IMR-90 (cell line): ENCODE data around the gene RPS27L. TPM values are rescaled to one million over a fixed set of nuclear protein-coding genes. Genes with fewer than 3 reads are reported as not detected.

Experiments
- ATAC-seq: fragments of 200-7000 bp; cut with Tn5 transposase; 2 replicates; pipeline ENCODE4 v1.9.1; 2020; ENCODE audit warnings: low read depth, mild to moderate bottlenecking, moderate library complexity
- BruUV-seq: library from RNA; stranded (reverse); fragments of 400-500 nt; replicated peaks from 2 replicates; lab custom pipeline; 2021; lab: Mats Ljungman, UMichigan
- CTCF ChIA-PET: fragments of 300-600 bp; formaldehyde crosslinking; extraction: SDS; loops from one replicate; lab custom pipeline; 2021; ENCODE audit warnings: antibody characterized with exemption; lab: Yijun Ruan, JAX
- POLR2A ChIA-PET: fragments of 300-600 bp; sonication (Branson Sonifier 250); formaldehyde crosslinking; loops from one replicate; lab custom pipeline; 2022; ENCODE audit warnings: antibody characterized with exemption; ENCODE audit not compliant: unreplicated experiment; lab: Charles Lee
- DNase-seq: peaks from one replicate; pipeline ENCODE4 v3.0.0; 2013
- H2AFZ ChIP-seq: replicated peaks from 2 replicates; pipeline ENCODE3; 2013; ENCODE audit warnings: low read length, mild to moderate bottlenecking; ENCODE audit not compliant: poor library complexity
- H2AK5ac ChIP-seq: 2 replicates; pipeline ENCODE4 v1.6.1; 2013; ENCODE audit warnings: low read depth, low read length, inconsistent platforms
- H2AK9ac ChIP-seq: replicated peaks from 2 replicates; pipeline ENCODE3; 2013; ENCODE audit warnings: mild to moderate bottlenecking, low read depth, low read length, moderate library complexity; ENCODE audit not compliant: poor library complexity
- H2BK120ac ChIP-seq: 2 replicates; pipeline ENCODE4 v1.6.1; 2013; ENCODE audit warnings: low read depth, low read length, inconsistent platforms
- H2BK15ac ChIP-seq: 3 replicates; pipeline ENCODE4 v1.6.1; 2013; ENCODE audit warnings: low read depth, low read length, inconsistent platforms
- H2BK20ac ChIP-seq: 2 replicates; pipeline ENCODE4 v1.6.1; 2013; ENCODE audit warnings: low read depth, mild to moderate bottlenecking, inconsistent platforms, low read length, moderate library complexity
- H2BK5ac ChIP-seq: 2 replicates; pipeline ENCODE4 v1.6.1; 2013; ENCODE audit warnings: mild to moderate bottlenecking, low read depth, low read length, inconsistent platforms; ENCODE audit not compliant: poor library complexity, severe bottlenecking
- H3K14ac ChIP-seq: replicated peaks from 2 replicates; pipeline ENCODE4 v1.6.1; 2013; ENCODE audit warnings: low read depth, low read length, inconsistent platforms
- H3K18ac ChIP-seq: 2 replicates; pipeline ENCODE4 v1.6.1; 2013; ENCODE audit warnings: low read depth, low read length, control low read depth
- H3K23ac ChIP-seq: 2 replicates; pipeline ENCODE4 v1.6.1; 2013; ENCODE audit warnings: low read depth, low read length, inconsistent platforms
- H3K27ac ChIP-seq: 2 replicates; pipeline ENCODE4 v1.5.1; 2013; ENCODE audit warnings: mild to moderate bottlenecking, control low read depth, low read length; ENCODE audit not compliant: insufficient read depth
- H3K27me3 ChIP-seq: 2 replicates; pipeline ENCODE4 v1.6.1; 2013; ENCODE audit warnings: low read length; ENCODE audit not compliant: control insufficient read depth, insufficient read depth
- H3K36me3 ChIP-seq: 2 replicates; pipeline ENCODE4 v1.6.1; 2013; ENCODE audit warnings: low read length, mixed read lengths; ENCODE audit not compliant: control insufficient read depth, insufficient read depth
- H3K4ac ChIP-seq: 2 replicates; pipeline ENCODE4 v1.6.1; 2013; ENCODE audit warnings: low read depth, low read length, inconsistent platforms
- H3K4me1 ChIP-seq: 2 replicates; pipeline ENCODE4 v1.6.1; 2013; ENCODE audit warnings: low read length, mixed read lengths; ENCODE audit not compliant: control insufficient read depth, insufficient read depth
- H3K4me2 ChIP-seq: 2 replicates; pipeline ENCODE4 v1.6.1; 2013; ENCODE audit warnings: low read depth, mild to moderate bottlenecking, control low read depth, low read length, moderate library complexity
- H3K4me3 ChIP-seq: 2 replicates; pipeline ENCODE4 v1.5.1; 2013; ENCODE audit warnings: low read depth, mild to moderate bottlenecking, control low read depth, low read length, moderate library complexity; ENCODE audit not compliant: insufficient read depth
- H3K56ac ChIP-seq: 2 replicates; pipeline ENCODE4 v1.6.1; 2013; ENCODE audit warnings: low read length, inconsistent platforms; ENCODE audit not compliant: insufficient read depth; ENCODE audit errors: extremely low read depth
- H3K79me1 ChIP-seq, 2 experiments: 2 replicates each; pipeline ENCODE4 v1.6.1; 2013; ENCODE audit warnings: low read length in 2 of 2, inconsistent platforms in 1 of 2, low read depth in 1 of 2
- H3K9ac ChIP-seq: 2 replicates; pipeline ENCODE4 v1.6.1; 2013; ENCODE audit warnings: low read depth, low read length, control low read depth
- H3K9me1 ChIP-seq: 2 replicates; pipeline ENCODE4 v1.6.1; 2013; ENCODE audit warnings: low read length, inconsistent platforms; ENCODE audit not compliant: insufficient read depth
- H3K9me3 ChIP-seq: 2 replicates; pipeline ENCODE4 v1.6.1; 2013; ENCODE audit warnings: low read length; ENCODE audit not compliant: control insufficient read depth, insufficient read depth
- H4K20me1 ChIP-seq: 2 replicates; pipeline ENCODE4 v1.6.1; 2013; ENCODE audit warnings: low read length, inconsistent platforms; ENCODE audit not compliant: insufficient read depth
- H4K5ac ChIP-seq: 2 replicates; pipeline ENCODE4 v1.6.1; 2013; ENCODE audit warnings: mild to moderate bottlenecking, low read depth, low read length, control low read depth
- H4K8ac ChIP-seq, 2 experiments: 2 replicates each; pipeline ENCODE4 v1.6.1; 2013; ENCODE audit warnings: low read depth in 2 of 2, low read length in 2 of 2, control low read depth in 1 of 2, inconsistent platforms in 1 of 2
- H4K91ac ChIP-seq: 2 replicates; pipeline ENCODE4 v1.6.1; 2013; ENCODE audit warnings: low read depth, low read length, inconsistent platforms; ENCODE audit not compliant: insufficient read depth
- BHLHE40 ChIP-seq: fragments of 150-350 bp; IDR thresholded peaks from 2 replicates; pipeline ENCODE4 v1.6.1; 2016; ENCODE audit warnings: mild to moderate bottlenecking, low read depth, low read length
- CEBPB ChIP-seq: IDR thresholded peaks from 2 replicates; pipeline ENCODE4 v1.6.1; 2012; ENCODE audit warnings: low read depth, low read length, improper control_type of control experiment
- CHD1 ChIP-seq: IDR thresholded peaks from 2 replicates; pipeline ENCODE4 v1.6.1; 2012; ENCODE audit warnings: low read depth, low read length, improper control_type of control experiment
- FOS ChIP-seq: fragments of 150-350 bp; IDR thresholded peaks from 2 replicates; pipeline ENCODE4 v1.6.1; 2016; ENCODE audit warnings: low read depth, low read length
- MAFK ChIP-seq: IDR thresholded peaks from 2 replicates; pipeline ENCODE4 v1.6.1; 2012; ENCODE audit warnings: low read depth, low read length, improper control_type of control experiment
- MAZ ChIP-seq: IDR thresholded peaks from 2 replicates; pipeline ENCODE4 v1.6.1; 2012; ENCODE audit warnings: low read depth, mild to moderate bottlenecking, low read length, improper control_type of control experiment, moderate library complexity, borderline replicate concordance
- MXI1 ChIP-seq: IDR thresholded peaks from 2 replicates; pipeline ENCODE4 v1.6.1; 2012; ENCODE audit warnings: low read depth, mild to moderate bottlenecking, low read length, moderate library complexity, borderline replicate concordance
- NFE2L2 ChIP-seq: fragments of 150-350 bp; IDR thresholded peaks from 2 replicates; pipeline ENCODE4 v1.6.1; 2016; ENCODE audit warnings: low read depth, mild to moderate bottlenecking, low read length
- POLR2A ChIP-seq: IDR thresholded peaks from 2 replicates; pipeline ENCODE4 v1.6.1; 2012; ENCODE audit warnings: mild to moderate bottlenecking, low read depth, low read length
- RAD21 ChIP-seq: IDR thresholded peaks from 2 replicates; pipeline ENCODE4 v1.6.1; 2012; ENCODE audit warnings: low read length, improper control_type of control experiment
- RCOR1 ChIP-seq: IDR thresholded peaks from 2 replicates; pipeline ENCODE4 v1.6.1; 2012; ENCODE audit warnings: mild to moderate bottlenecking, low read length, improper control_type of control experiment; ENCODE audit not compliant: insufficient replicate concordance
- RFX5 ChIP-seq: IDR thresholded peaks from 2 replicates; pipeline ENCODE4 v1.8.0; 2012; ENCODE audit warnings: low read depth, mild to moderate bottlenecking, low read length, moderate library complexity
- SMC3 ChIP-seq: fragments of 150-350 bp; IDR thresholded peaks from 2 replicates; pipeline ENCODE4 v1.6.1; 2016; ENCODE audit warnings: low read depth, mild to moderate bottlenecking, antibody characterized with exemption, low read length, moderate library complexity
- WGBS, 2 experiments: methylation state at CpG; one replicate each; pipeline versions ENCODE4 v1.1.5 to v1.1.7; 2013; ENCODE audit warnings: missing lambda C conversion rate in 2 of 2; ENCODE audit not compliant: insufficient read length in 1 of 2; ENCODE audit errors: extremely low coverage in 2 of 2; 5-methylcytosine and 5-hydroxymethylcytosine counted together
- dilution Hi-C: fragments of 300-500 bp; cut with HindIII; formaldehyde crosslinking; loops from one replicate; pipeline ENCODE4 v1.14.3; 2018; ENCODE audit warnings: low sequenced_read_pairs; ENCODE audit not compliant: unreplicated experiment
- in situ Hi-C: fragments of 300-500 bp; cut with MboI; formaldehyde crosslinking; loops from 3 replicates; pipeline ENCODE4 v1.14.3; 2019; ENCODE audit warnings: low sequenced_read_pairs, inconsistent platforms, mixed read lengths
- intact Hi-C: fragments of 100-400 bp; cut with micrococcal nuclease; formaldehyde crosslinking; loops from 2 replicates; pipeline ENCODE4 v1.10.0; 2022
- polyA plus RNA-seq, 3 experiments: library from polyadenylated mRNA; depleted of rRNA; stranded (reverse); fragments of >200 nt; gene quantifications; 2 replicates each; pipeline ENCODE4 v1.2.3, GENCODE V29; 2012; ENCODE audit warnings: low replicate concordance in 1 of 3
- total RNA-seq: library from RNA; depleted of rRNA; stranded (reverse); fragments of >200 nt; gene quantifications from 2 replicates; pipeline ENCODE4 v1.2.3, GENCODE V29; 2012
- TF ChIP-seq, protein P1 (sequence below): fragments of 150-350 bp; IDR thresholded peaks from 2 replicates; pipeline ENCODE4 v1.6.1; 2017; ENCODE audit warnings: mild to moderate bottlenecking, antibody characterized with exemption, low read length, low read depth
- TF ChIP-seq, protein P2 (sequence below): fragments of 150-350 bp; IDR thresholded peaks from 2 replicates; pipeline ENCODE4 v1.6.1; 2016; ENCODE audit warnings: low read depth, mild to moderate bottlenecking, low read length, moderate library complexity, borderline replicate concordance
- TF ChIP-seq, protein P3 (sequence below): conservative IDR thresholded peaks from 2 replicates; pipeline ENCODE4 v1.5.1; 2012; ENCODE audit warnings: mild to moderate bottlenecking, low read depth, low read length, improper control_type of control experiment

RPS27L gene
- total and polyA plus RNA-seq, 2 of the 4 experiments (the other 2 are of a cell fraction) = 53.1 to 302 TPM

DNA sequence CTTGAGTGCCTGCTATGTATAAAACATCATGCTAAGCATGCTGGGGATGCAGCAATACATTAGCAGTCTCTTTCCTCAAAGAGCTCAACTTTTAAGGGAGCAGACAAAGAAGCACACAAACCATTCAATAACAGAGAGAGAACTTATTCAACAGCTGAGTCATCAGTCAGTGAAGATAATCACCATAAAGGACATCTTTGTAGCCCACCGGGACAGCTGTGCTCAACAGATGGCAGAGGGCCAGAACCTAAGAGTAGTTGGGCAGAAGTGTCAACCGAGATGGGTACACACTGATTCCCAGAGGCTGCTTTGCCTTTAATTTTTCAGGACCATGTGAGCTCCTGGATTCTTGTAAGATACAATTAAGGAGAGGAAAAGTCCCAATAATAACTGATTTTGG is 27.9 kb upstream of the RPS27L start:
- Histone ChIP-seq H2BK120ac (peak overlapping the region; percentile 15), H3K4ac (peak overlapping the region; percentile 19), H4K5ac (peak overlapping the region; percentile 16; the same call in 1 of the 2 replicates), H2BK5ac (peak overlapping the region; percentile 89), H3K56ac (no peak overlapping the region), H2BK20ac (peak overlapping the region; percentile 44; the same call in 1 of the 2 replicates), H2AFZ (peak overlapping the region; percentile 4), H3K36me3 (no peaks in the 10 kb centered on the region), H3K18ac (no peak overlapping the region), H3K14ac (peak overlapping the region; percentile 53; the same call in 1 of the 2 replicates), H3K4me2 (no peak overlapping the region), H4K20me1 (peaks cover under 1% of the 10 kb centered on the region; the same call in 1 of the 2 replicates), H2BK15ac (peak overlapping the region; percentile 23; the same call in 1 of the 3 replicates), H3K4me3 (no peak overlapping the region), H2AK9ac (no peak overlapping the region), H3K79me1 (peaks cover under 1 to 8% of the 10 kb centered on the region in 2 experiments; a peak in 2 of 4 replicates), H3K9ac (no peak overlapping the region), H3K27me3 (no peaks in the 10 kb centered on the region), H4K91ac (peak overlapping the region; percentile 14), H3K9me1 (peaks cover 11% of the 10 kb centered on the region), H3K9me3 (no peaks in the 10 kb centered on the region), H4K8ac (peak overlapping the region in 1 of 2 experiments; percentile 22; a peak in 1 of 4 replicates), H3K4me1 (peaks cover 5% of the 10 kb centered on the region), H2AK5ac (peak overlapping the region; percentile 60; the same call in 1 of the 2 replicates), H3K27ac (no peak overlapping the region), H3K23ac (no peak overlapping the region)
- WGBS, 2 experiments = 42% methylated on average over 2 of the region's 2 CpGs; no CpG with 5 or more reads in 1 of the 2 experiments
- DNase-seq (no peak), ATAC-seq (no peak)
- intact Hi-C loops = no loop called here
- no TSS peak for BruUV-seq
- ChIA-PET CTCF (no interaction called here), POLR2A (no interaction called here)
- TF ChIP-seq NFE2L2 (no peak), RFX5 (no peak), MAZ (no peak), RCOR1 (no peak), MAFK (no peak), FOS (no peak), MXI1 (no peak), RAD21 (no peak), POLR2A (no peak), CHD1 (no peak), SMC3 (no peak), CEBPB (no peak), BHLHE40 (no peak)
- TF ChIP-seq, protein P1, sequence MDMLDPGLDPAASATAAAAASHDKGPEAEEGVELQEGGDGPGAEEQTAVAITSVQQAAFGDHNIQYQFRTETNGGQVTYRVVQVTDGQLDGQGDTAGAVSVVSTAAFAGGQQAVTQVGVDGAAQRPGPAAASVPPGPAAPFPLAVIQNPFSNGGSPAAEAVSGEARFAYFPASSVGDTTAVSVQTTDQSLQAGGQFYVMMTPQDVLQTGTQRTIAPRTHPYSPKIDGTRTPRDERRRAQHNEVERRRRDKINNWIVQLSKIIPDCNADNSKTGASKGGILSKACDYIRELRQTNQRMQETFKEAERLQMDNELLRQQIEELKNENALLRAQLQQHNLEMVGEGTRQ = no peak
- TF ChIP-seq, protein P2, sequence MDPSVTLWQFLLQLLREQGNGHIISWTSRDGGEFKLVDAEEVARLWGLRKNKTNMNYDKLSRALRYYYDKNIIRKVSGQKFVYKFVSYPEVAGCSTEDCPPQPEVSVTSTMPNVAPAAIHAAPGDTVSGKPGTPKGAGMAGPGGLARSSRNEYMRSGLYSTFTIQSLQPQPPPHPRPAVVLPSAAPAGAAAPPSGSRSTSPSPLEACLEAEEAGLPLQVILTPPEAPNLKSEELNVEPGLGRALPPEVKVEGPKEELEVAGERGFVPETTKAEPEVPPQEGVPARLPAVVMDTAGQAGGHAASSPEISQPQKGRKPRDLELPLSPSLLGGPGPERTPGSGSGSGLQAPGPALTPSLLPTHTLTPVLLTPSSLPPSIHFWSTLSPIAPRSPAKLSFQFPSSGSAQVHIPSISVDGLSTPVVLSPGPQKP = no peak
- TF ChIP-seq, protein P3, sequence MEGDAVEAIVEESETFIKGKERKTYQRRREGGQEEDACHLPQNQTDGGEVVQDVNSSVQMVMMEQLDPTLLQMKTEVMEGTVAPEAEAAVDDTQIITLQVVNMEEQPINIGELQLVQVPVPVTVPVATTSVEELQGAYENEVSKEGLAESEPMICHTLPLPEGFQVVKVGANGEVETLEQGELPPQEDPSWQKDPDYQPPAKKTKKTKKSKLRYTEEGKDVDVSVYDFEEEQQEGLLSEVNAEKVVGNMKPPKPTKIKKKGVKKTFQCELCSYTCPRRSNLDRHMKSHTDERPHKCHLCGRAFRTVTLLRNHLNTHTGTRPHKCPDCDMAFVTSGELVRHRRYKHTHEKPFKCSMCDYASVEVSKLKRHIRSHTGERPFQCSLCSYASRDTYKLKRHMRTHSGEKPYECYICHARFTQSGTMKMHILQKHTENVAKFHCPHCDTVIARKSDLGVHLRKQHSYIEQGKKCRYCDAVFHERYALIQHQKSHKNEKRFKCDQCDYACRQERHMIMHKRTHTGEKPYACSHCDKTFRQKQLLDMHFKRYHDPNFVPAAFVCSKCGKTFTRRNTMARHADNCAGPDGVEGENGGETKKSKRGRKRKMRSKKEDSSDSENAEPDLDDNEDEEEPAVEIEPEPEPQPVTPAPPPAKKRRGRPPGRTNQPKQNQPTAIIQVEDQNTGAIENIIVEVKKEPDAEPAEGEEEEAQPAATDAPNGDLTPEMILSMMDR = no peak
- dilution Hi-C loops = no loop called here
- in situ Hi-C loops = no loop called here
